ENCODE results near the gene ZNF736.

DNA sequence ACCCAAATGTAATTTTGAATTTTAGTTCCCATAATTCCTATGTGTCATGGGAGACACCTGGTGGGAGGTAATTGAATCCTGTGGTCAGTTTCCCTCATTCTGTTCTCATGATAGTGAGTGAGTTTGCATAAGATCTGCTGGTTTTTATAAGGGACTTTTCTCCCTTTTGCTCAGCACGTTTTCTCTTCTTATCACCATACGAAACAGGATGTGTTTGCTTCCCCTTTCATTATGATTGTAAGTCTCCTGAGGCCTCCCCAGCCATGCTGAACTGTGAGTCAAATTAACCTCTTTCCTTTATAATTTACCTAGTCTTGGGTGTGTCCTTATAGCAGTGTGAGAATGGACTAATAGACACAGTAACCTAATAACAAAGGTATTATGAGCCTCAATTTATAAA is 36.1 kb upstream of the ZNF736 start:
- TF ChIP-seq, protein P1, sequence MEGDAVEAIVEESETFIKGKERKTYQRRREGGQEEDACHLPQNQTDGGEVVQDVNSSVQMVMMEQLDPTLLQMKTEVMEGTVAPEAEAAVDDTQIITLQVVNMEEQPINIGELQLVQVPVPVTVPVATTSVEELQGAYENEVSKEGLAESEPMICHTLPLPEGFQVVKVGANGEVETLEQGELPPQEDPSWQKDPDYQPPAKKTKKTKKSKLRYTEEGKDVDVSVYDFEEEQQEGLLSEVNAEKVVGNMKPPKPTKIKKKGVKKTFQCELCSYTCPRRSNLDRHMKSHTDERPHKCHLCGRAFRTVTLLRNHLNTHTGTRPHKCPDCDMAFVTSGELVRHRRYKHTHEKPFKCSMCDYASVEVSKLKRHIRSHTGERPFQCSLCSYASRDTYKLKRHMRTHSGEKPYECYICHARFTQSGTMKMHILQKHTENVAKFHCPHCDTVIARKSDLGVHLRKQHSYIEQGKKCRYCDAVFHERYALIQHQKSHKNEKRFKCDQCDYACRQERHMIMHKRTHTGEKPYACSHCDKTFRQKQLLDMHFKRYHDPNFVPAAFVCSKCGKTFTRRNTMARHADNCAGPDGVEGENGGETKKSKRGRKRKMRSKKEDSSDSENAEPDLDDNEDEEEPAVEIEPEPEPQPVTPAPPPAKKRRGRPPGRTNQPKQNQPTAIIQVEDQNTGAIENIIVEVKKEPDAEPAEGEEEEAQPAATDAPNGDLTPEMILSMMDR (IDR thresholded peaks at IDR 0.05): no peak
- no peak for TF ChIP-seq ZFX (IDR thresholded peaks at IDR 0.05; ENCODE audit: borderline replicate concordance)
